ENCODE data around the gene PRKCQ.

The PRKCQ gene

DNA sequence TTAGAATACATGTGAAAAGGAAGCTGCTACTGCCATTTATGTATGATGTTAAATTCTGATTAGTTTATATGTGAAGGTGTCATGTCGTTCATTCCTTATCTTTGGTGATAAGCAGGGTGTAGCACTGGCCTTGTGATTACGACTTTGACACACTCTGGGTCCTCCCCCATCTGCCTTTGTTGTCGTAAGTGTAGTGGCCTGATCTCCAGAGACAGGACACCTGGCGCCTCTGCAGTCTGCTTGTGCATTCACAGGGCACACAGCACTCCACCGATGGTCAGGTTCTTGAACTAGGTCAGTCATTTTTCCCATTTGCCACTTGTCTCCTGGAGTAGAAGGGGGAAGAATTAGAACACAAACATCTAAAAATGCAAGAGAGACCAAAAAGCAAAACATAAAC, 186.0 kb downstream of the PRKCQ start:
- Histone ChIP-seq H3K4me3 (replicated peaks; ENCODE audit: insufficient read depth, low read length) (no peak overlapping the region), H3K27ac (replicated peaks) (no peak overlapping the region), H3K27me3 (ENCODE audit: insufficient read depth, poor library complexity, severe bottlenecking) (no peaks in the 10 kb centered on the region)
- no peak for DNase-seq (ENCODE audit: low read depth in 1 of 2, low spot score in 1 of 2)
- TF ChIP-seq POLR2AphosphoS5 (IDR thresholded peaks at IDR 0.05; ENCODE audit: low read depth), result no peak
- no peak for TF ChIP-seq SPI1 (IDR thresholded peaks at IDR 0.05; ENCODE audit: borderline replicate concordance, low read depth)
- TF ChIP-seq, protein P1, sequence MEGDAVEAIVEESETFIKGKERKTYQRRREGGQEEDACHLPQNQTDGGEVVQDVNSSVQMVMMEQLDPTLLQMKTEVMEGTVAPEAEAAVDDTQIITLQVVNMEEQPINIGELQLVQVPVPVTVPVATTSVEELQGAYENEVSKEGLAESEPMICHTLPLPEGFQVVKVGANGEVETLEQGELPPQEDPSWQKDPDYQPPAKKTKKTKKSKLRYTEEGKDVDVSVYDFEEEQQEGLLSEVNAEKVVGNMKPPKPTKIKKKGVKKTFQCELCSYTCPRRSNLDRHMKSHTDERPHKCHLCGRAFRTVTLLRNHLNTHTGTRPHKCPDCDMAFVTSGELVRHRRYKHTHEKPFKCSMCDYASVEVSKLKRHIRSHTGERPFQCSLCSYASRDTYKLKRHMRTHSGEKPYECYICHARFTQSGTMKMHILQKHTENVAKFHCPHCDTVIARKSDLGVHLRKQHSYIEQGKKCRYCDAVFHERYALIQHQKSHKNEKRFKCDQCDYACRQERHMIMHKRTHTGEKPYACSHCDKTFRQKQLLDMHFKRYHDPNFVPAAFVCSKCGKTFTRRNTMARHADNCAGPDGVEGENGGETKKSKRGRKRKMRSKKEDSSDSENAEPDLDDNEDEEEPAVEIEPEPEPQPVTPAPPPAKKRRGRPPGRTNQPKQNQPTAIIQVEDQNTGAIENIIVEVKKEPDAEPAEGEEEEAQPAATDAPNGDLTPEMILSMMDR (IDR thresholded peaks at IDR 0.05; ENCODE audit: insufficient read depth, low read length), result no peak
- no peak for TF ChIP-seq REST (IDR thresholded peaks at IDR 0.05; ENCODE audit: insufficient replicate concordance, low read depth)
- no peak for TF ChIP-seq GABPA (IDR thresholded peaks at IDR 0.05; ENCODE audit: low read depth)

GRCh38 chr10:6393168-6393567, 186.9 kb downstream of the PRKCQ start:
- no peak overlapping the region for H3K27ac ChIP-seq (replicated peaks)
- H3K4me3 ChIP-seq (replicated peaks; ENCODE audit: insufficient read depth, low read length), result no peak overlapping the region
- no peaks in the 10 kb centered on the region for H3K27me3 ChIP-seq (ENCODE audit: insufficient read depth, poor library complexity, severe bottlenecking)
- DNase-seq (ENCODE audit: low read depth in 1 of 2, low spot score in 1 of 2), result no peak
- TF ChIP-seq SPI1 (IDR thresholded peaks at IDR 0.05; ENCODE audit: borderline replicate concordance, low read depth), result no peak
- TF ChIP-seq POLR2AphosphoS5 (IDR thresholded peaks at IDR 0.05; ENCODE audit: low read depth), result no peak
- TF ChIP-seq, protein P1 (IDR thresholded peaks at IDR 0.05; ENCODE audit: insufficient read depth, low read length), result no peak
- no peak for TF ChIP-seq GABPA (IDR thresholded peaks at IDR 0.05; ENCODE audit: low read depth)
- no peak for TF ChIP-seq REST (IDR thresholded peaks at IDR 0.05; ENCODE audit: insufficient replicate concordance, low read depth)

- TF ChIP-seq POLR2AphosphoS5 (IDR thresholded peaks at IDR 0.05; ENCODE audit: low read depth), result no peak
- no peak for TF ChIP-seq GABPA (IDR thresholded peaks at IDR 0.05; ENCODE audit: low read depth)
- TF ChIP-seq, protein P1 (IDR thresholded peaks at IDR 0.05; ENCODE audit: insufficient read depth, low read length), result no peak
- no peak for TF ChIP-seq REST (IDR thresholded peaks at IDR 0.05; ENCODE audit: insufficient replicate concordance, low read depth)
- no peak for TF ChIP-seq SPI1 (IDR thresholded peaks at IDR 0.05; ENCODE audit: borderline replicate concordance, low read depth)
- DNase-seq (ENCODE audit: low read depth in 1 of 2, low spot score in 1 of 2), result no peak
- Histone ChIP-seq H3K27me3 (ENCODE audit: insufficient read depth, poor library complexity, severe bottlenecking) (no peaks in the 10 kb centered on the region), H3K27ac (replicated peaks) (no peak overlapping the region), H3K4me3 (replicated peaks; ENCODE audit: insufficient read depth, low read length) (no peak overlapping the region)
These were observed 189.7 kb downstream of the PRKCQ start for GRCh38 chr10:6390213-6390845.

Data from HL-60 (cell line).